K562 (cell line): Measurements from ENCODE around the gene CLPSL1. TPM values are rescaled to one million over a fixed set of nuclear protein-coding genes. Genes with fewer than 3 reads are reported as not detected.

Experiments used
- ARID1B ChIP-seq: fragments of 450-650 bp; IDR thresholded peaks from 2 replicates; pipeline ENCODE4 v1.6.1; 2016; ENCODE audit warnings: antibody characterized with exemption, mild to moderate bottlenecking, inconsistent platforms
- ARID2 ChIP-seq: fragments of 450-650 bp; IDR thresholded peaks from 2 replicates; pipeline ENCODE4 v1.6.1; 2017; ENCODE audit warnings: antibody characterized with exemption, mild to moderate bottlenecking
- CBFB ChIP-seq: sonication (generic); formaldehyde crosslinking; IDR thresholded peaks from 2 replicates; pipeline ENCODE4 v1.4.0; 2020; ENCODE audit warnings: mild to moderate bottlenecking, missing genetic modification reagents
- COPS2 ChIP-seq: fragments of 450-650 bp; conservative IDR thresholded peaks from 2 replicates; pipeline ENCODE4 v1.6.1; 2016; ENCODE audit warnings: mild to moderate bottlenecking, moderate library complexity
- EP400 ChIP-seq: fragments of 450-650 bp; IDR thresholded peaks from 2 replicates; pipeline ENCODE4 v1.6.1; 2017; ENCODE audit warnings: antibody characterized with exemption, mild to moderate bottlenecking, moderate library complexity
- FOXK2 ChIP-seq, 2 experiments: fragments of 450-650 bp; IDR thresholded peaks in 1 of 2; conservative IDR thresholded peaks in 1 of 2; 2 replicates each; pipeline ENCODE4 v1.6.1; 2016; ENCODE audit warnings: low read depth in 2 of 2, mild to moderate bottlenecking in 1 of 2
- HNRNPLL ChIP-seq: fragments of 200-400 bp; formaldehyde crosslinking; IDR thresholded peaks from 2 replicates; pipeline ENCODE4 v1.6.1; 2017; ENCODE audit warnings: low read length, low read depth, mild to moderate bottlenecking; ENCODE audit not compliant: poor library complexity, severe bottlenecking
- KLF6 ChIP-seq: fragments of 250-450 bp; sonication (Bioruptor Pico); IDR thresholded peaks from 2 replicates; pipeline ENCODE4 v1.4.0; 2020; ENCODE audit warnings: mild to moderate bottlenecking, moderate library complexity, borderline replicate concordance
- POLR3G ChIP-seq: IDR thresholded peaks from 2 replicates; pipeline ENCODE4 v1.6.1; 2011; ENCODE audit not compliant: insufficient read length, insufficient replicate concordance; ENCODE audit errors: extremely low read depth
- RBM34 ChIP-seq: fragments of 200-400 bp; formaldehyde crosslinking; IDR thresholded peaks from 2 replicates; pipeline ENCODE4 v1.6.1; 2018; ENCODE audit warnings: low read length, borderline replicate concordance; ENCODE audit not compliant: insufficient read depth
- SMAD1 ChIP-seq: fragments of 150-350 bp; IDR thresholded peaks from 2 replicates; pipeline ENCODE4 v1.6.1; 2014; ENCODE audit warnings: low read length, low read depth; ENCODE audit not compliant: partially characterized antibody
- SNRNP70 ChIP-seq: fragments of 200-400 bp; formaldehyde crosslinking; optimal IDR thresholded peaks from 2 replicates; pipeline ENCODE3; 2017; ENCODE audit warnings: low read depth, low read length
- TCF3 ChIP-seq: sonication (generic); formaldehyde crosslinking; IDR thresholded peaks from 2 replicates; pipeline ENCODE4 v1.4.0; 2020; ENCODE audit warnings: mild to moderate bottlenecking, missing genetic modification reagents
- TGIF2 ChIP-seq: sonication (generic); formaldehyde crosslinking; IDR thresholded peaks from 2 replicates; pipeline ENCODE4 v1.8.1; 2022; ENCODE audit warnings: mild to moderate bottlenecking, missing genetic modification reagents, moderate library complexity
- ZNF133 ChIP-seq: fragments of 250-450 bp; sonication (Bioruptor Pico); IDR thresholded peaks from 2 replicates; pipeline ENCODE4 v1.4.0; 2020; ENCODE audit warnings: mild to moderate bottlenecking
- ZNF76 ChIP-seq: fragments of 250-450 bp; sonication (Bioruptor Pico); IDR thresholded peaks from 2 replicates; pipeline ENCODE4 v1.4.0; 2020; ENCODE audit warnings: mild to moderate bottlenecking, moderate library complexity, borderline replicate concordance
- polyA plus RNA-seq, 8 experiments: library from polyadenylated mRNA; depleted of rRNA in 4 of 8; stranded (reverse) in 5 of 8; unstranded in 3 of 8; fragments of >200 nt; fragmentation: Nextera tagmentation in 2 of 8; fragmentation: Illumina TruSeq in 1 of 8; extraction: Ambion mirVana in 2 of 8; extraction: Trizol in 1 of 8; gene quantifications; 2 replicates each; pipeline versions ENCODE4 v1.2.1 to v1.2.3, GENCODE V29; 2011 to 2014; ENCODE audit warnings: inconsistent platforms in 1 of 8, missing spikeins in 1 of 8
- total RNA-seq, 7 experiments: library from RNA; depleted of rRNA in 6 of 7; stranded (reverse); fragments of >200 nt in 6 of 7; fragmentation: Illumina TruSeq in 2 of 7; extraction: Trizol in 2 of 7; gene quantifications; 2 replicates each; pipeline versions ENCODE4 v1.2.1 to v1.2.3, GENCODE V29; 2011 to 2021; ENCODE audit warnings: low replicate concordance in 1 of 7
- TF ChIP-seq, protein P1 (sequence below): sonication (generic); formaldehyde crosslinking; IDR thresholded peaks from 2 replicates; pipeline ENCODE4 v1.8.0; 2022; ENCODE audit warnings: mild to moderate bottlenecking, low read depth, missing genetic modification reagents
- TF ChIP-seq, protein P2 (sequence below): fragments of 250-450 bp; sonication (Bioruptor Pico); IDR thresholded peaks from 2 replicates; pipeline ENCODE4 v1.5.1; 2021; ENCODE audit warnings: mild to moderate bottlenecking
- TF ChIP-seq, protein P3 (sequence below): fragments of 450-650 bp; IDR thresholded peaks from 2 replicates; pipeline ENCODE4 v1.6.1; 2018; ENCODE audit warnings: mild to moderate bottlenecking, low read depth; ENCODE audit not compliant: partially characterized antibody
- TF ChIP-seq, protein P4 (sequence below), 2 experiments: fragments of 200-800 bp in 1 of 2; sonication (Bioruptor generic) in 1 of 2; sonication (generic) in 1 of 2; formaldehyde crosslinking in 1 of 2; IDR thresholded peaks in 1 of 2; conservative IDR thresholded peaks in 1 of 2; 2 replicates each; pipeline versions ENCODE4 v1.5.0 to v1.6.1; 2016 to 2020; ENCODE audit warnings: missing compliant biosample characterization in 1 of 2, missing genetic modification characterization in 1 of 2, missing genetic modification reagents in 1 of 2

Gene CLPSL1
- total and polyA plus RNA-seq, 9 of the 15 experiments (the other 6 are each of a cell fraction or from before 2014, with no cell fraction given), result not detected

DNA sequence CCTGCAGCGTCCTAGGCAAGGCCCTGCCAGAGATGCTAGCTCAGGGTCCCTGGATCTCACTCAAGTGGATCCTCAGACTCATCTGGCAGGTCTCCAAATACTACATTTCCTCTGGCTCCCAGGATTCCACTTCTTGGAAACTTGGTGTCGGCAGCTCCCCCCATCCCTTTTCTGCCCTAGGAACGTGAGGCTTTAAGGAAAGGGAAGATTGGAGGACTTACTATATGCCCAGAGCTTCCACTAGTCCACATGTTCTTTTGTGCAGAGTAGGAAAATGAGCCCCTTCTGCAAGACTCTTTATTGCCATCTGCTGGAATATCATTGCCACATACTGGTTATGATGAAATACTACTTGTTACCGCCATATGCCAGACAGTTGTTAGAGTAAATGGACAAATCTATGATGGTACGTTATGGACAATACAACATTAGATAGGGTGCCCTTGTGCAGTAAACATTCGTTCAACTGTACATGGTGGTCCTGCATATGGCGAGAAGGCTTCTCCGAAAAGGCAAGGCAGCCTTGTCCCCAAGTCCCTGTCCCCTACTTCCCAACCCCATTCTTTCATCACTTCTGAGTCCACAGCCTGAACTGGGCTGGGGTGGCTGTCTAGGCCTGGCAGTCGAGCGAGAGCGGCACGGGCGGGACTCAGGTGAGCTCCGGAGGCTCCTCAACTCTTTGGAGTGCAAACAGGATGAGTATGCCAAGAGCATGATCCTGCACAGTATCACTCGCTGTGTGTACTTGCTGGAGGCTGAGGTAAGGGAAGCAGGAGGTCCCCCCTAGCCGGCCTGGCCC is 43.2 kb upstream of the CLPSL1 start (continued):
- TF ChIP-seq TGIF2 (CRISPR knock-in tag), result no peak
- no peak for TF ChIP-seq POLR3G
- TF ChIP-seq ZNF133 (CRISPR knock-in tag), result no peak
- no peak for TF ChIP-seq HNRNPLL
- peak; percentile 59; the same call in 1 of the 2 replicates for TF ChIP-seq ARID2
- no peak for TF ChIP-seq SNRNP70
- TF ChIP-seq FOXK2 (conservative IDR thresholded peaks at IDR 0.05 in 1 of 2, IDR thresholded peaks at IDR 0.05 in 1 of 2; ENCODE audit: low read depth in 2 of 2), result peak in 1 of 2 experiments; percentile 45; a peak in 1 of 4 replicates
- no peak for TF ChIP-seq KLF6 (CRISPR knock-in tag)
- peak; percentile 62 for TF ChIP-seq EP400
- TF ChIP-seq, protein P1, sequence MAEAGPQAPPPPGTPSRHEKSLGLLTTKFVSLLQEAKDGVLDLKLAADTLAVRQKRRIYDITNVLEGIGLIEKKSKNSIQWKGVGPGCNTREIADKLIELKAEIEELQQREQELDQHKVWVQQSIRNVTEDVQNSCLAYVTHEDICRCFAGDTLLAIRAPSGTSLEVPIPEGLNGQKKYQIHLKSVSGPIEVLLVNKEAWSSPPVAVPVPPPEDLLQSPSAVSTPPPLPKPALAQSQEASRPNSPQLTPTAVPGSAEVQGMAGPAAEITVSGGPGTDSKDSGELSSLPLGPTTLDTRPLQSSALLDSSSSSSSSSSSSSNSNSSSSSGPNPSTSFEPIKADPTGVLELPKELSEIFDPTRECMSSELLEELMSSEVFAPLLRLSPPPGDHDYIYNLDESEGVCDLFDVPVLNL, result no peak
- no peak for TF ChIP-seq RBM34
- no peak for TF ChIP-seq COPS2
- TF ChIP-seq ARID1B, result 0 out of 2 replicates have a peak, but pooled peaks have one; percentile 14
- TF ChIP-seq, protein P2, sequence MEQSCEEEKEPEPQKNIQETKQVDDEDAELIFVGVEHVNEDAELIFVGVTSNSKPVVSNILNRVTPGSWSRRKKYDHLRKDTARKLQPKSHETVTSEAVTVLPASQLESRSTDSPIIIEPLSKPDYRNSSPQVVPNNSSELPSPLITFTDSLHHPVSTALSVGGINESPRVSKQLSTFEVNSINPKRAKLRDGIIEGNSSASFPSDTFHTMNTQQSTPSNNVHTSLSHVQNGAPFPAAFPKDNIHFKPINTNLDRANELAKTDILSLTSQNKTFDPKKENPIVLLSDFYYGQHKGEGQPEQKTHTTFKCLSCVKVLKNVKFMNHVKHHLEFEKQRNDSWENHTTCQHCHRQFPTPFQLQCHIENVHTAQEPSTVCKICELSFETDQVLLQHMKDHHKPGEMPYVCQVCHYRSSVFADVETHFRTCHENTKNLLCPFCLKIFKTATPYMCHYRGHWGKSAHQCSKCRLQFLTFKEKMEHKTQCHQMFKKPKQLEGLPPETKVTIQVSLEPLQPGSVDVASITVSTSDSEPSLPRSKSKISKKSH (CRISPR knock-in tag), result no peak
- TF ChIP-seq ZNF76, result no peak
- TF ChIP-seq SMAD1, result no peak
- TF ChIP-seq TCF3, result 0 out of 2 replicates have a peak, but pooled peaks have one; percentile 21
- TF ChIP-seq, protein P3, sequence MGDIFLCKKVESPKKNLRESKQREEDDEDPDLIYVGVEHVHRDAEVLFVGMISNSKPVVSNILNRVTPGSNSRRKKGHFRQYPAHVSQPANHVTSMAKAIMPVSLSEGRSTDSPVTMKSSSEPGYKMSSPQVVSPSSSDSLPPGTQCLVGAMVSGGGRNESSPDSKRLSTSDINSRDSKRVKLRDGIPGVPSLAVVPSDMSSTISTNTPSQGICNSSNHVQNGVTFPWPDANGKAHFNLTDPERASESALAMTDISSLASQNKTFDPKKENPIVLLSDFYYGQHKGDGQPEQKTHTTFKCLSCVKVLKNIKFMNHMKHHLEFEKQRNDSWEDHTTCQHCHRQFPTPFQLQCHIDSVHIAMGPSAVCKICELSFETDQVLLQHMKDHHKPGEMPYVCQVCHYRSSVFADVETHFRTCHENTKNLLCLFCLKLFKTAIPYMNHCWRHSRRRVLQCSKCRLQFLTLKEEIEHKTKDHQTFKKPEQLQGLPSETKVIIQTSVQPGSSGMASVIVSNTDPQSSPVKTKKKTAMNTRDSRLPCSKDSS, result no peak
- TF ChIP-seq, protein P4, sequence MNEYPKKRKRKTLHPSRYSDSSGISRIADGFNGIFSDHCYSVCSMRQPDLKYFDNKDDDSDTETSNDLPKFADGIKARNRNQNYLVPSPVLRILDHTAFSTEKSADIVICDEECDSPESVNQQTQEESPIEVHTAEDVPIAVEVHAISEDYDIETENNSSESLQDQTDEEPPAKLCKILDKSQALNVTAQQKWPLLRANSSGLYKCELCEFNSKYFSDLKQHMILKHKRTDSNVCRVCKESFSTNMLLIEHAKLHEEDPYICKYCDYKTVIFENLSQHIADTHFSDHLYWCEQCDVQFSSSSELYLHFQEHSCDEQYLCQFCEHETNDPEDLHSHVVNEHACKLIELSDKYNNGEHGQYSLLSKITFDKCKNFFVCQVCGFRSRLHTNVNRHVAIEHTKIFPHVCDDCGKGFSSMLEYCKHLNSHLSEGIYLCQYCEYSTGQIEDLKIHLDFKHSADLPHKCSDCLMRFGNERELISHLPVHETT (CRISPR knock-in tag; conservative IDR thresholded peaks at IDR 0.05 in 1 of 2, IDR thresholded peaks at IDR 0.05 in 1 of 2), result no peak
- peak; percentile 84 for TF ChIP-seq CBFB (CRISPR knock-in tag)
